ENCODE measurements around the gene FOXP1. TPM values are rescaled to one million over a fixed set of nuclear protein-coding genes. Genes with fewer than 3 reads are reported as not detected.

The FOXP1 gene
- total RNA-seq, 4 donors from 2014 or later = 181 to 225 (median 205) TPM

- Histone ChIP-seq H3K9me3 (no peaks in the 10 kb centered on the region), H3K4me1 (peaks cover 11 to 51% (median 45%) of the 10 kb centered on the region in 4 donors), H3K4me3 (peak overlapping the region; percentile 86 to 98 (median 90)), H3K36me3 (peaks cover 0 to 7% (median 0%) of the 10 kb centered on the region in 4 donors), H3K27me3 (no peaks in the 10 kb centered on the region), H3K27ac (replicated peaks in 1 of 4) (peak overlapping the region; percentile 96 to 100 (median 98))
- WGBS = 24% methylated on average over 4 of the region's 4 CpGs
- TF ChIP-seq POLR2AphosphoS5 (IDR thresholded peaks at IDR 0.05) (peak in 1 of 2 donors; percentile 59), EP300 (IDR thresholded peaks at IDR 0.05) (no peak)
- DNase-seq (ENCODE audit: extremely low spot score) = peak; percentile 57
- intact Hi-C loops (cut with DNase I) = loop anchor here (5.0 to 10.0 kb wide), 8 partner anchors 38 to 865 kb away; no protein-coding TSS in a partner anchor
These were observed 3.6 kb downstream of the FOXP1 start for GRCh38 chr3:71579935-71580406.

DNA sequence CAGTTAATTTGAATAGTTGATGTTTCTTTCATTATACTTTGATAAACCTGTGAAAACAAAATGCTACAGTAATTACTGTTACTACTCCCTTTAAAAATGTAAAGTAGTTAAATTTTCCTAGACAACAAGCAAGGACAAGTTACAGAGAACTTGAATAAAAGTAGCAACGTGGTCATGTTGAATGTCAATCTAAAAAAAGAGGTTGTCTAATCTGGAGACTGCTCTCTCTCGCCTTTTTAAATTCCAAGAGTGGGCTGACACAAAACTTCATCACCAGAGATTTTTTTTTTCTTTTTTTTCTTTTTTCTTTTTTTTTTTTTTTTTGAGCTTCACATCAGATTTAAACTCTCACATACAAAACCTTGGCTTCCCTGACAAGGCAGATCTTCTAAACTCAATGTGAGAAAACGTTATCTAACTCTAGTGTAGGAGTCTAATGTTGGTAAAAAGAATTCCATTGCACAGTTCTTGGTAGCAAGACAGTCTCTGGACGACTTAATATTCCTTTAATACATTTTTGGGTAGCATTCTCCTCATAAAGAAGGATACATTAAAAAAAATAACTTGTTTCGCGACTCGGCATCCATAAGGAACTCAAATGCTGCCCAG, 4.1 kb downstream of the FOXP1 start:
- H3K4me3 ChIP-seq = peak overlapping the region; percentile 86 to 98 (median 90)
- DNase-seq (ENCODE audit: extremely low spot score) = no peak

GRCh38 chr3:71578054-71578751, 5.3 kb downstream of the FOXP1 start:
- WGBS = 27% methylated on average over 6 of the region's 6 CpGs
- peaks cover 11 to 67% (median 55%) of the 10 kb centered on the region in 4 donors for H3K4me1 ChIP-seq
- peaks cover 0 to 7% (median 0%) of the 10 kb centered on the region in 4 donors for H3K36me3 ChIP-seq
- H3K27ac ChIP-seq (replicated peaks in 1 of 4) = peak overlapping the region; percentile 96 to 100 (median 98)
- H3K4me3 ChIP-seq = peak overlapping the region; percentile 86 to 98 (median 90)
- no peak for DNase-seq (ENCODE audit: extremely low spot score)
- TF ChIP-seq POLR2A (IDR thresholded peaks at IDR 0.05; ENCODE audit: low read depth) (no peak), POLR2AphosphoS5 (IDR thresholded peaks at IDR 0.05) (no peak), EP300 (IDR thresholded peaks at IDR 0.05) (no peak), CTCF (IDR thresholded peaks at IDR 0.05) (no peak)
- intact Hi-C loops (cut with DNase I) = loop anchor here (5.0 kb wide), 1 partner anchor 36 kb away; no protein-coding TSS in a partner anchor
- no peaks in the 10 kb centered on the region for H3K9me3 ChIP-seq
- H3K27me3 ChIP-seq = no peaks in the 10 kb centered on the region

More for the DNA sequence above, 4.1 kb downstream of the FOXP1 start:
- 31% methylated on average over 7 of the region's 7 CpGs for WGBS
- no peak for TF ChIP-seq CTCF (IDR thresholded peaks at IDR 0.05)
- no peak for TF ChIP-seq POLR2A (IDR thresholded peaks at IDR 0.05; ENCODE audit: low read depth)
- no peak for TF ChIP-seq POLR2AphosphoS5 (IDR thresholded peaks at IDR 0.05)
- TF ChIP-seq EP300 (IDR thresholded peaks at IDR 0.05) = no peak
- Histone ChIP-seq H3K9me3 (no peaks in the 10 kb centered on the region), H3K4me1 (peaks cover 11 to 54% (median 48%) of the 10 kb centered on the region in 4 donors), H3K27ac (replicated peaks in 1 of 4) (peak overlapping the region; percentile 96 to 100 (median 98)), H3K36me3 (peaks cover 0 to 7% (median 0%) of the 10 kb centered on the region in 4 donors), H3K27me3 (no peaks in the 10 kb centered on the region)
- intact Hi-C loops (cut with DNase I) = loop anchor here (5.0 kb wide), 1 partner anchor 37 kb away; no protein-coding TSS in a partner anchor

DNA sequence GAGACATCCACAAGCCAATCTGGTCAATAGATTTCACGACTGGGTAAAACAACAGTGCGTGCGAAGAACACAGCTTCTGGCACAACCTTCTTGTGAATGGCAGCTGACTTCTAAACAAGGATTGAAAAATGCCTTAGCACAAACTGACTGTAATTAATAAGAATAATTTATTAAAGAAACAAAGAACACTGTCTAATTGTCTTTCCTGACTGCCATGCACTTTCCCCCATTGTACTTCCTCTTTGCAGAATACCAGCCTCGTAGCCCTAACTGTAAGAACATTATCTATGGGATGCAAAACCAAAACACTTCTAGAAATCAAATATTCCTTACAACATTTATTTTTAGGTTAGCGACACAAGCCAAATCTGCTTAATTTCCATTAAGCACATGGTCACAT, 6.5 kb downstream of the FOXP1 start:
- intact Hi-C loops (cut with DNase I) = loop anchor here (5.0 kb wide), 1 partner anchor 35 kb away; no protein-coding TSS in a partner anchor
- peak; percentile 83 for DNase-seq (ENCODE audit: extremely low spot score)
- Histone ChIP-seq H3K4me1 (peaks cover 11 to 78% (median 67%) of the 10 kb centered on the region in 4 donors), H3K4me3 (peak overlapping the region; percentile 86 to 98 (median 90)), H3K9me3 (no peaks in the 10 kb centered on the region), H3K36me3 (peaks cover 0 to 7% (median 0%) of the 10 kb centered on the region in 4 donors), H3K27ac (replicated peaks in 1 of 4) (peak overlapping the region; percentile 96 to 100 (median 98)), H3K27me3 (no peaks in the 10 kb centered on the region)
- 45% methylated on average over 5 of the region's 5 CpGs for WGBS
- TF ChIP-seq CTCF (IDR thresholded peaks at IDR 0.05) (no peak), POLR2A (IDR thresholded peaks at IDR 0.05; ENCODE audit: low read depth) (no peak), EP300 (IDR thresholded peaks at IDR 0.05) (no peak), POLR2AphosphoS5 (IDR thresholded peaks at IDR 0.05) (no peak)

DNA sequence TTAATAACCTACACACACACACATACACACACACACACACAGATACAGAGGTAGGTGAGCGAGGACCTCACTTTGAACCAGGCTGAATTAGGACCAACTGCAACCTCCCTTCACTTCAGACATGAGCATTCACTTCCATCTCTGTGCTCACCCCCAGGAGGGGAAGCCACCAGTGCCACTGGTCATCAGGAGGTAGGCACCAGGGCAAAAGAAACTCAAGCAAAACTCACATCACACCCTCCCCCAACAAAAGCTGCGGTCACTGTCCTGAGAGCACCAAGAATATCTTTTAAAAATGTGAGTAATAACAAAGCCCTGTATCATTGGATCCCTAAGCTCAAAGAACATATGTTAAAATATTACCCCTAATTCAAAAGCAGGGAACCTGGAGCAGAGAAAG, 8.1 kb downstream of the FOXP1 start:
- 85% methylated on average over 2 of the region's 2 CpGs for WGBS
- TF ChIP-seq CTCF (IDR thresholded peaks at IDR 0.05) (no peak), POLR2AphosphoS5 (IDR thresholded peaks at IDR 0.05) (no peak), POLR2A (IDR thresholded peaks at IDR 0.05; ENCODE audit: low read depth) (no peak), EP300 (IDR thresholded peaks at IDR 0.05) (no peak)
- peak overlapping the region in 2 of 4 donors; percentile 0 to 8 for H3K4me3 ChIP-seq
- peak overlapping the region; percentile 96 to 100 (median 98) for H3K27ac ChIP-seq (replicated peaks in 1 of 4)
- intact Hi-C loops (cut with DNase I) = loop anchor here (5.0 kb wide), 1 partner anchor 33 kb away; no protein-coding TSS in a partner anchor
- peak; percentile 86 for DNase-seq (ENCODE audit: extremely low spot score)
- peaks cover 11 to 91% (median 82%) of the 10 kb centered on the region in 4 donors for H3K4me1 ChIP-seq
- H3K36me3 ChIP-seq = peaks cover 0 to 7% (median 0%) of the 10 kb centered on the region in 4 donors
- H3K9me3 ChIP-seq = no peaks in the 10 kb centered on the region
- H3K27me3 ChIP-seq = no peaks in the 10 kb centered on the region

All from esophagus muscularis mucosa (tissue), 4 donors.